ENCODE measurements around the gene C4orf46. TPM values are rescaled to one million over a fixed set of nuclear protein-coding genes. Genes with fewer than 3 reads are reported as not detected.

The C4orf46 gene
- total RNA-seq, 2 donors from 2014 or later: 3.0 to 7.3 TPM

GRCh38 chr4:158673633-158674032 lies 1.9 kb upstream of the C4orf46 start:
- Histone ChIP-seq H3K9me3 (no peaks in the 10 kb centered on the region), H3K27ac (no peak overlapping the region), H3K27me3 (replicated peaks; ENCODE audit: insufficient read depth) (no peaks in the 10 kb centered on the region), H3K4me1 (ENCODE audit: control insufficient read depth in 1 of 2, low read depth in 2 of 2) (peaks cover 11 to 22% of the 10 kb centered on the region in 2 donors), H3K36me3 (no peaks in the 10 kb centered on the region), H3K4me3 (no peak overlapping the region)
- TF ChIP-seq CTCF (IDR thresholded peaks at IDR 0.05): no peak
- ATAC-seq (ENCODE audit: insufficient number of reproducible peaks, low FRiP score, low read depth): no peak
- no peak for DNase-seq (ENCODE audit: low spot score)

GRCh38 chr4:158671915-158672806 lies 474 bp upstream of the C4orf46 start, which contains the start of gene ETFDH:
TSS of gene ETFDH (plus strand) at chr4:158672296. CDS start at chr4:158672457, 161 bp downstream.
- TF ChIP-seq CTCF (IDR thresholded peaks at IDR 0.05): peak; percentile 61
- Histone ChIP-seq H3K9me3 (no peaks in the 10 kb centered on the region), H3K4me3 (peak within 1 kb of the TSS; percentile 97), H3K4me1 (ENCODE audit: control insufficient read depth in 1 of 2, low read depth in 2 of 2) (peaks cover 11 to 22% of the 10 kb centered on the region in 2 donors), H3K36me3 (no peaks in the 10 kb centered on the region), H3K27me3 (replicated peaks; ENCODE audit: insufficient read depth) (no peaks in the 10 kb centered on the region), H3K27ac (peak within 1 kb of the TSS; percentile 84 to 96)
- peak; percentile 97 for ATAC-seq (ENCODE audit: insufficient number of reproducible peaks, low FRiP score, low read depth)
- DNase-seq (ENCODE audit: low spot score): peak; percentile 98

- H3K9me3 ChIP-seq: no peaks in the 10 kb centered on the region
- H3K27ac ChIP-seq: peak overlapping the region; percentile 75 to 84
- no peak for TF ChIP-seq CTCF (IDR thresholded peaks at IDR 0.05)
- ATAC-seq (ENCODE audit: insufficient number of reproducible peaks, low FRiP score, low read depth) (no peak), DNase-seq (ENCODE audit: low spot score) (no peak)
- peaks cover 11 to 22% of the 10 kb centered on the region in 2 donors for H3K4me1 ChIP-seq (ENCODE audit: control insufficient read depth in 1 of 2, low read depth in 2 of 2)
- H3K4me3 ChIP-seq: peak overlapping the region; percentile 97
- no peaks in the 10 kb centered on the region for H3K36me3 ChIP-seq
- H3K27me3 ChIP-seq (replicated peaks; ENCODE audit: insufficient read depth): no peaks in the 10 kb centered on the region
These were observed 567 bp downstream of the C4orf46 start for GRCh38 chr4:158670975-158671664.

- Histone ChIP-seq H3K27ac (no peak overlapping the region), H3K27me3 (replicated peaks; ENCODE audit: insufficient read depth) (no peaks in the 10 kb centered on the region), H3K36me3 (no peaks in the 10 kb centered on the region), H3K9me3 (no peaks in the 10 kb centered on the region), H3K4me3 (no peak overlapping the region), H3K4me1 (ENCODE audit: control insufficient read depth in 1 of 2, low read depth in 2 of 2) (peaks cover 11 to 22% of the 10 kb centered on the region in 2 donors)
- ATAC-seq (ENCODE audit: insufficient number of reproducible peaks, low FRiP score, low read depth) (no peak), DNase-seq (ENCODE audit: low spot score) (no peak)
- TF ChIP-seq CTCF (IDR thresholded peaks at IDR 0.05): no peak
These were observed 2.4 kb downstream of the C4orf46 start for GRCh38 chr4:158669310-158669709.

- no peak overlapping the region for H3K4me3 ChIP-seq
- peaks cover 8 to 12% of the 10 kb centered on the region in 2 donors for H3K4me1 ChIP-seq (ENCODE audit: control insufficient read depth in 1 of 2, low read depth in 2 of 2)
- ATAC-seq (ENCODE audit: insufficient number of reproducible peaks, low FRiP score, low read depth) (no peak), DNase-seq (ENCODE audit: low spot score) (no peak)
- H3K9me3 ChIP-seq: no peaks in the 10 kb centered on the region
- no peaks in the 10 kb centered on the region for H3K27me3 ChIP-seq (replicated peaks; ENCODE audit: insufficient read depth)
- peak; percentile 54 for TF ChIP-seq CTCF (IDR thresholded peaks at IDR 0.05)
- H3K27ac ChIP-seq: no peak overlapping the region
- H3K36me3 ChIP-seq: no peaks in the 10 kb centered on the region
These were observed 4.0 kb downstream of the C4orf46 start for GRCh38 chr4:158667651-158668198.
